IPS-18c (cell line): ENCODE measurements around the gene KCNIP1.

ENCODE experiments used
- H3K4me3 ChIP-seq: 2 replicates; pipeline ENCODE4 v1.7.0; 2013; ENCODE audit warnings: low read depth, mild to moderate bottlenecking, low read length, moderate library complexity; ENCODE audit not compliant: insufficient read depth
- H3K9me3 ChIP-seq: one replicate; pipeline ENCODE4 v1.6.1; 2013; ENCODE audit warnings: mild to moderate bottlenecking, low read length, moderate library complexity; ENCODE audit not compliant: control insufficient read depth, insufficient read depth

The KCNIP1 gene

DNA sequence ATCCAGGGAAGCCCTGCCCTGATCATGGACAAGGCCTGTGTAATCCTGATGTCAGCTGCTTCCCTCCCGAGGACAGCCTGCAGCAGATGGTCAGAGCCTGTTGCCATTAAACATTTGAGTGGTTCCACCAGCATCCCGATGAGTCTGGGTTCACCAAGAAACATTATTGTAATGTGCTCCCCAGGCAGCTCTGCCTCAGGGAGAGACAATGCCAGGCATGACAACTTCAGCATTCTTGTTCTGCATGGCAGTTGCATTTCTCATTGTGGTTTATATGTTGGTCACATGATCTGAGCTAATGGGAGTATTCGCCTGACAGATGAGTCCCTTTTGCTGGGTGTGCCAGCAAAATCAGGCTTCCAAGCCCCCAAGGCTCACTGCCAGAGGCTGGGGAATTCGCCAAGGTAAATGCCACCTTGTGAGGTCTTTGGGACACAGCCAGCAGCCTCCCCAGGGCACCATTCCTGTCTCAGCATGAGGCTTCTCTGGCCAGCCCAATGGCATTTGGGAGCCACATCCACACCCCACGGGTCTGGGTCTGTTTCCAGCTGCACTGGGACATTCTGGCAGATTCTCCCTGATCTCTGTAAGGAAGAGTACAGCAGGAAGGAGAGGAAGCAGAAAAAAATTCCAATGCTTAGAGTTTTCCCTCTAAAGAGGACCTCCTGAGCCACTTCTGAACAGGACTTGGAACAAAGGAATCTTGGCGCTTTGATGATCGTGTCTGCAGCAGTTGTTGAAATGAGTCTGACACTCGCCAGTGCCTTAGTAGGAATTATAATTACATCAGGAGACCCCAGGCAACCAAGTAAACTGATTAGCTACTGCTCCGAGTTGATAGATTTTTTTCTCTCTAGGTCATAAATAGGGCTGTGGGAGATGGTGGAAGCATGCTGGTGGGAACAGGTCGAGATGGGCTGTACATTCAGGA is 18.7 kb downstream of the KCNIP1 start:
- H3K4me3 ChIP-seq = no peak overlapping the region

DNA sequence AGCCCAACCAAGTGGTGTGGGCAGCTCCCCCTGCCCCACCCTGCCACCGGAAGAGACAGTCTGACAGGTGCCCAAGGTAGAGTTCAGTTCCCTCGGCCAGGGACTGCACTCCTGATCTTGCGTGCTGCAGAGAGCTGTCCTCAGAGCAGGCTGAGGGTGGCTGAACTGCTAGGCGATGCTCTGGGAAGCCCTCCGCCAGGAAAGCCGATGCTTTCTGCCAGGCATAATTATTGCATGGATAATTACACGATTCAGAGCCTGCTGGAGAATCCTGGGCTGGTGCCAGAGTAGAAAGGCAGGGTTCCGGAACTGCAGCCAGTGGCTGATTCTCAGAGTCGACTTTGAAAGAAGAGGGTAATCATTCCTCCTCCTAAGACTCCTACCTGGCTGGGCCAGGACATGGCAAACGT is 19.3 kb downstream of the KCNIP1 start:
- Histone ChIP-seq H3K9me3 (no peaks in the 10 kb centered on the region), H3K4me3 (no peak overlapping the region)

More for the DNA sequence above, 18.7 kb downstream of the KCNIP1 start:
- H3K9me3 ChIP-seq = no peaks in the 10 kb centered on the region

DNA sequence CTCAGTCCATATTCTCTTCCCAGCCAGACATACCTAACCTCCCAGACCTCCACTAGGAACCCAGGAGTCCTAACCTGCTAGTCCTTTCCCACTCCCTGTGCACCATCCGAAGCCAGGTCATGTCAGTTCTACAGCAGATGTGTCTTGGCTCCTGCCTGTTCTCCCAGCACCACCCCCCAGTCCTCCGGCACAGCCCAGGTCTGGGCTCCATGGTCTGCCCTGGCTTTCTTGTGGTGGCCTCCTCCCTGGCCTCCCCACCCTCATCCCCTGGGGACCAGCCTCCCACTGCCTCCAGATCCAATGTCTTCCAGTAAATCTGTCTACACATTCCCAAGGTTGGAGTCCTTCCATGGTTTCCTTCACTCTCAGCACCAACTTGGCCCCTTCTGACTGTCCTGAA is 20.0 kb downstream of the KCNIP1 start:
- Histone ChIP-seq H3K4me3 (no peak overlapping the region), H3K9me3 (no peaks in the 10 kb centered on the region)

DNA sequence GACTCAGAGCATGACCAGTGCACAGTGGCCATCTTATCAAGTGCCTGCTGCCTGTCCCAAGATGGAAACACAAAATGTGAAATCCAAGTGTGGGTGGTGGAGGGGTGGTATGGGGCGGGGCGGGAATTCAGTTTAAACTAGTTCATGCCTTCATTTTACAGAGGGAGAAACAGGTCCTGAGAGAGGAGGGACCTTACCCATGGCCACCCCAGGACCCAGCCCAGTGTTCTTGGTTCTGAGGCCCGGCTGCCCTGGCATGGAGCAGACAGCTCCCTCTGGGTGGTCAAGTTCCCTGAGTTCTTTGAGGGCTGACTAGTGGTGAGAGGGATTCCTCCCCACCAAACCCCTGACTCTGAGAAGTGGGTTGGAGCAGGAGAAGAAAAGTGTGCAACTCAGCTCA is 20.8 kb downstream of the KCNIP1 start:
- no peaks in the 10 kb centered on the region for H3K9me3 ChIP-seq
- H3K4me3 ChIP-seq = no peak overlapping the region

DNA sequence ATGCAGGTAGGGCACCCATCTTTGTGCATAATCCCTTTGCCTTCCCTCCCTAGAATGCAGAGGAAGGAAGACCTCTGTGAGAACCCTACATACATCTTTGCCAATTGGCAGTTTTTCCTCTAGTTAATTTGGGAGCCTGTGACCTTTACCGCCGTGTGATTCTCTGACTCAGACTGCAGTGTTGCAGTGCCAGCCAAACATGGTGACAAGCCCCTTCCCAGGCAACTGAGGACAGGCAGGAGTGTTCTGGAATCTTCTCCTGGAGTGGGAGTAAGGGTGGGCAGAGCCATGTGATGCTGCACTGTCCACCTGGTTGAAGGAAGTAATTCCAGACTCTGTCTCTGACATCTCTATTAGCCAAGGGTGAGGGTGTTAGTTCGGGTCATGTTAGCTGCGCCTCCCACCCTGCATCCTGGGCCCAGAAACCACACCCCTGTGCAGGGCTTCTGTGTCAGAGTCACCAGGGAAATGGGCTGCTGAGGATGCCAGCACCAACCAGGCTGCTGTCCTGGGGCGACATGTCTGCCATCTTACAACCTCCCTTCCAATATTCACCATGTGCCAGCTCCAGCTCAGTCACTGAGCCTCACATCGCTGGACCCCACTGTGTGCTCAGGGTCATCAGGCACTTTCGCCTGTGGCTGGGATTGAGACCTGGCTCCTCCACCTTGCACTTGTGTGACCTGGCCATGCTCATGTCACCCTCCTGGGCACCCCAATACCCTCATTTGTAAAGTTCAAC is 21.8 kb downstream of the KCNIP1 start:
- no peak overlapping the region for H3K4me3 ChIP-seq
- no peaks in the 10 kb centered on the region for H3K9me3 ChIP-seq

DNA sequence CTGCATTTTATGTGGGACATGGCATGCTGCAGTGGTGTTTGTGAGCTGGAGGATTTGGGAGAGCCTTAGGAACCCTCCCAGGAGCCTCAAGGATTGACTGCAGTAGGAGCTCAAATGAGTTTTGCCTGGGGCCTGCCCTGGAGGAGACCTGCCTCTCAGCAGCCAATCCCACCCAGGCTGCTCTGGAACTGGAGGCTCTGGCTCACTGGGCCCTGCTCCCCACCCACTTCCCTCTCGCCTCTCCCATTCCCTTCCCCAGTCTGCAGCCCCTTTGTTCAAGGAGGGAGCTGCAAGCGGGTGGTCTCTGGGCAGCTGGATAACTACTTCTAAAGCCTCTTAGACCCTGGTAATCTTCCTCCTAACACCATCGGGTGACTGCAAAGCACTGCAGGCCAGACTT is 24.2 kb downstream of the KCNIP1 start:
- H3K4me3 ChIP-seq = no peak overlapping the region
- no peaks in the 10 kb centered on the region for H3K9me3 ChIP-seq

DNA sequence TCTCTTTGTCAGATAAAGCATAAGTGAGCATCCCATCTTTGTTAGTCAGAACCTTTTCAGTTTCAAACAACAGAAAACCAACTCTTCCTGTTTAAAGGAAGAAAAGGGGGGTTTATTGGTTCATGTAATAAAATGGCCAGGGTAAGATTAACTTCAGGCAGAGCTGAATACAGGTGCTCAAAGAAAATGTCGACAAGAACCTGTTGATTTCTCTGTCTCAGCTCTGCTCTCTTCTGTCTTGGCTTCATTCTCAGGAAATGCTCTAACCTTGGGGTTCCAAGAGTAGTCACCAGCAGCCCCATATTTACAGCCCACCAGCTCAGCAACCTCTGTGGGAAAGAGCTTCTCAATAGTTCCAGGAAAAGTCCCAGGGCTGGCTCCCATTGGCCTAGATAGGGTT is 25.2 kb downstream of the KCNIP1 start:
- Histone ChIP-seq H3K9me3 (no peaks in the 10 kb centered on the region), H3K4me3 (no peak overlapping the region)

DNA sequence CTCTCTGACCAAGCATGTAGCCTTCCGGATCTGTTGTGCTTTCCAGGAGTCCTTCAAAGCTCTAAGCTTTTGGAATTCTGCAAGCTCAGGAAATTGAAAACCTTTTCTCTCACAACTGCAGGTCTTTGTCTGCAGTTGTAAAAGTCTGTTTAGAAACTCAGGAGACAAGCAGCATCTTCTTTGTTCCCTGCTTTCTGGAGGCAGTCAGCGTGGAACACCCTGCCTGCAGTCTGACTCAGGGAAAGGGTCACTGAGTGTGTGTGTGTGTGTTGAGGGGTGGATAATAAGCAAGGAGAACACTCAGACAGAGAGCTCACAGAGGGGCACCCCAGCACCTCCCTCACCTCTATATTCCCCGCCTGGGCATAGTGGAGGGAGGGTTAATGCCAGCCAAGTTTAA is 29.1 kb downstream of the KCNIP1 start:
- Histone ChIP-seq H3K4me3 (no peak overlapping the region), H3K9me3 (no peaks in the 10 kb centered on the region)

DNA sequence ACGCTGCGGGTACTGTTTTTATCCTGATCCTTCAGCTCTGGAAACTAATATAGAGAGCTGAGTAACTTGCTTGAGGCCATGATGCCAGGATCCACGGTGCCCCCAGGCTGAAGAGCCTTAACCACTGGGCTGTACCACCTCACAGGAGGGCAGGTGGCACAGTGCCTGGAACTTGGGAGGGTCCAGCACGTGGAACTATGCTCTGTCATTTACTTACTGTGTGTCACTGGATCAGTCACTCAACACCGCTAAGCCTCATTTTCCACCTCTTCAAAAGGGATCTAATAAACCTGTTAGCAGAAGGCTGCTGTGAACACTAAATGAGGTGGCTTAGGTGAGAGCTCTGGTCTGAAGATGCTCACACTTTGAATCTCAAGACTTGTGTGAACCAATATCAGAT is 29.6 kb downstream of the KCNIP1 start:
- no peaks in the 10 kb centered on the region for H3K9me3 ChIP-seq
- H3K4me3 ChIP-seq = no peak overlapping the region

DNA sequence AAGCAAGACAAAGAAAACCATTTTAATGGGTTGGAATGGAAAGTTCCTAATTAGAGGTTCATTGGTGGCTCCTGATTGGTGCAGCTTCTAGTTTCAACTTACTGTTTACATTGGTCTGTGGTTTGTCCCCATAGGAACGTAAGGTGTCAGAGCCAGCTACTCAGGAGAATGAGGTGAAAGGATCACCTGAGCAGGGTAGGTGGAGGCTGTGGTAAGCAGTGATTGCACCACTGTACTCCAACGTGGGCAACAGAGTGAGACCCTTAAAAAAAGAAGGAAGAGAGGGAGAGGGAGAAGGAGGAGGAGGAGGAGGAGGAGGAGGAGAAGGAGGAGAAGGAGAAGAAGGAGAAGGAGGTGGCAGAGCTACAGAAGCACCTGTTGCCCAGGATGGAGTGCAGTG is 30.4 kb downstream of the KCNIP1 start:
- Histone ChIP-seq H3K4me3 (no peak overlapping the region), H3K9me3 (no peaks in the 10 kb centered on the region)

DNA sequence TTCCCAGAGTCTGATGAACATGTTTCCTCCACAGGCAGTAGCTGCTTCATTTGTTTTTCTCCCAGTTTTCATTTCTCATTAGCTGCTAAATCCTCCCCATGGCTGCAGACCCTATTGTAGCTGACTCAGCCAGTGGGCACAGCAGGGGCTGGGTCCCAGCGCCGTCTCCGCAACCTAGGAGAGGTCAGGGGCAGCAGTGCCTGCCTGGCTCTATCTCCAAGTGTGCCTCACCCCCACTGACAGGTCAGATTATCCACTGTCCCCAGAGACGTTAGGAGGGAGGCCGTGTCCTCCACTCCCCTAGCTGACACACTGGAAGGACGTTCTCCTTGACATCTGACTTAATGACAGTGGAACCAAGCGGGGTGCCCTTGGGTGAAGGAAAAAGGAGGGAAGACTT is 31.1 kb downstream of the KCNIP1 start:
- Histone ChIP-seq H3K9me3 (no peaks in the 10 kb centered on the region), H3K4me3 (no peak overlapping the region)

DNA sequence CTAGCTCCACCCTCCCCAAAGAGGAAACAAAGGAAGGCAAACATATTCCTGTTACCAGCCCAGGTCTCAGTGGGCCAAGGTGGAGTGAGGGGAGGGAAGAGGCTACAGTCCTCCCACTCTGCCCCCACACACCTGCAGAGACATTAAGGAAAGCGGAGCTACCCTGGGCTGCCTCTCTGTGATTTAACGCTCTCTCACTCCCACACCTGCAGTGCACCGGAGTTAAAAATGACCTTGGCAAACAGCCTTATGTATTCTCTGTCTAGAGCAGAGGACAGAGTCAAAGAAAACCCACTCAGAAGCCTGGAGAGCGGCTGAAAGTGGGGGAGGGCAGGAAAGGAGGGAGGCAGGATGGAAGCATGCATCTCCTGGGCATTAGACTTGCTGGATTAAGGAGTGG is 32.7 kb downstream of the KCNIP1 start:
- no peaks in the 10 kb centered on the region for H3K9me3 ChIP-seq
- H3K4me3 ChIP-seq = no peak overlapping the region

DNA sequence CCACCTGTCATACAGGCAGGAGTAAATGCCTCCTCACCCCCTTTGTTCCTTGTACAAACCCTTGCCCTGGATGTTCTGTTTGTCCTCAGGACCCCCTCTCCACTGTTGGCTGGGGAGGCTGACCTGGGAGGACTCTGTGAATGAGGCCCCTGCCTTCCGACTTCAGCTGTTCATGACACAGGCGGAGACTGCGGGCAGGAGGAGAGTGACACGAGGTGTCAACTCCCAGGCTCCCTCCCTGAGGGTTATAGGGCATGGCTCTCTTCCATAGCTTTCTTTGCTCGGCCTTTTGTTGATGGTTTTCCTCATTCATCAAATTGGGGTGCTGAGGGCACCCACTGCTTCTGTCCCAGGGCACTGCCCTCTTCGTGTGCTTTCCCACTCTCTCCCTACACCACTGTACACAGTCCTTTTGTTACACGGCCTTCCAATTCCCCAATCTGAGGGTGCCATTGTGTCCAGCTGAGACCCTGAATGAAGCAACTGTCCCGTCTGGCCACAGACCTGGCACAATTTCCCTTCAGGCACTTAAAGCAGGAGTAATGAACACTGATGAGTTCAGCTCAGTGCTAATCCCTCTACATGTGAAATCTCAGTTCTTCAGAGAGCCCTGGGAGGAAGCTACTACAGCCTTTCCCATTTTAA is 33.8 kb downstream of the KCNIP1 start:
- H3K9me3 ChIP-seq = no peaks in the 10 kb centered on the region

DNA sequence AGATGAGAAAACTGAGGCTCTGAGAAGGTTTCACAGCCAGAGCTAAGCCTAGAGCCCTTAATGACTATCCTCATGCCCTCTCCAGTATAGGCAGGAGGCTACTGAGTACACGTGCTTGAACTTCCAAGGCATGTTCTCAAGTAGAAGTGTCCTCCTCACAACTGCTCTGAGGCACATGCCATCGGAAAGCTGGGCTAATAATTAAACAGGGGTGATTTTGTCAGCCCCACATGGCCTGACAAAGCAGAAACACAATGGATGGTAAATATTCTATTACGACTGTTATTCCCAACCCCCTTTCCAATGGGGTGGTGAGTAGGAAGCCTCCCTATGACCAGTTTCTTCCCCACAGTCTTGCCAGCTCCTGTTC is 34.3 kb downstream of the KCNIP1 start:
- Histone ChIP-seq H3K4me3 (no peak overlapping the region), H3K9me3 (no peaks in the 10 kb centered on the region)

More for the DNA sequence above, 33.8 kb downstream of the KCNIP1 start:
- H3K4me3 ChIP-seq = no peak overlapping the region

DNA sequence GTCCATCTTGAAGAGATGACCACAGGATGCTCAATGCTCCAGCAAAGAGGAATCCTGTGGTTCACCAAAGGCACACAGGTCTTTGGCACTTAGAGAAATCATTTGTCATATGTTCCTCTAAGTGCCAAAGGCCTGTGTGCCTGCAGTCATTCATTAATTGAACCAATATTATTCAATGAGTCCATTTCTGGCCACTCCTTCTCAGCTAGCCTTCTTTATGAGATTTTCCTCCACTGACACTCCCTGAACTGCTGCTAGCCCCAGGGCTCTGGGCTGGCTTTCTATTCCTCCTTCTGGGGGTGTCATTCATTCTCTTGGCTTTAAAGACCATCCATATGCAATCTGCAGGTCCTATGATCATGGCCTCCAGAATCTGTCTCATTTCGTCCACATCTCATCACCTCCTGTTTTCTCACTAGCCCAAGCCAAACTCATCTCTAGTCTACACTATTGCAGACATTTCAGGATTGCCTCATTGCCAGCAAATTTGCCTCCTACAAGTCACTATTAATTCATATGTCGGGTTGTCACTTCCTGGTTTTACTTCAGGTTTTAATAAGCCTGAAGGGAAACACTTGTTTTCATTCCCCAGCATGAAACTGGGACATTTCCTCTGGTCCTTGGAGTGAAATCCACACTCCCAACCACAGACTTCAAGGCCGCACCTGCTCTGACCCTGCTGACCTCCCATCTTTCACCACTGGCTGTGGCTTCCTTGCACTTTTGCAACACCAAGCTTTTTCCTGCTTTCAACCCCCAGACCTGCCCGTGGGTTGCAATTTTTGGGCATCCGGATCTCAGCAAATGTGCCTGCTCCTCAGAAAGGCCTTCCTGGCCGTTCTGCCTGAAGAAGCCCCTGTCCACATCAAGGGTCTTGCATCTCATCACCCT is 35.1 kb downstream of the KCNIP1 start:
- no peak overlapping the region for H3K4me3 ChIP-seq
- no peaks in the 10 kb centered on the region for H3K9me3 ChIP-seq

DNA sequence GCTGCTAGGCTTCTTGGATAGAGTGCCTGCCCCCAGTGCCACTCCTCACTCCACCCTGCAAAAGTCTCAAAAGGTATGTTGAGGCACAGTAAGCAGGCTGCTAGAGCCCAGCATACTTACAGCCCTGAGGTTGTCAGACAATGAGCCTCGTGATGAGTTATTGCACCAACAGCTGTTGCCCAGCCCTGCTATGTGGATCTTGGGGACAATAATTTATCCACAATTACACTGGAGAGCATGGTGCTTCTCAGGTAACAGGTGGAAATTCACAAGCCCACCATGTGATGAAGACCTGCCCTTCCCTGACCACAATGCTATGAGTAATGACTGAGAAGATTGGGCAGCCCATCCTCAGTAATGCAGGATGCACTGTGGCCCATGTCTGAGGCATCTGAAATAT is 36.5 kb downstream of the KCNIP1 start:
- no peaks in the 10 kb centered on the region for H3K9me3 ChIP-seq
- H3K4me3 ChIP-seq = no peak overlapping the region

DNA sequence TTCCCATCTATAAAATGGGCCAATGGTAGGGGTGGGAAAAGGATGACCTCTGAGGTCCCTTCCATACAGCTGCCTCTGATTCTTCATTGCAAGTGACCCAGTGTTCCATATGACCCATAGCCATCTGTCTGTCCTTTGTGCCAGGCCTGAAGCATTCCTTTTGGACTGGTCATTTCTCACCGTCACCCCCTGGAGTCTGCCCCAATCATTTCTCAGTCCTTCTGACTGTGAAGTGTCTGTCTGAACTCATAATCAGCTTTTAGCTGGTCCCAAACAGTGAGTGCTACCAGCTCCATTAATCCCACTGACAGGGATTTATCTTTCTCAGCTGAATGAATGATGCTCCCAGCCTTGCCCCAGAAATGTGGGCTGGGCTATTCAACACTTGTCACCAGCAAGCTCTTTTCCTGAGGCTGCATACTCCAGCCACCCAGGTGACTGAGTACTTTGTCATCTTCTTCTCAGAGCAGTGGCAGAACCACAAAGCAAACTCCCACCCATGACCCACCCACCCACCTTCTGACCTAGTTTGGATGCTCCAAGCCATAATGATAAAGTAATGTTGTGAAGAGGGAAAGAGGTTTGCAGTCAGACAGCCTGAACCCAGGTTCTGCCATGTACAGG is 37.4 kb downstream of the KCNIP1 start:
- no peaks in the 10 kb centered on the region for H3K9me3 ChIP-seq

More for the DNA sequence above, 37.4 kb downstream of the KCNIP1 start:
- H3K4me3 ChIP-seq = no peak overlapping the region
